Gastroesophageal sphincter (tissue), 3 donors: ENCODE measurements around the gene APMAP.

Experiments
- CTCF ChIP-seq, 4 experiments: fragments of 200-600 bp in 2 of 4; fragments of 450-650 bp in 2 of 4; sonication (generic) in 1 of 4; IDR thresholded peaks; one replicate each; pipeline ENCODE4 v1.5.1; 2017 to 2019; ENCODE audit warnings: antibody characterized with exemption in 4 of 4, mild to moderate bottlenecking in 2 of 4, moderate library complexity in 2 of 4
- POLR2A ChIP-seq, 2 donors: fragments of 450-650 bp; IDR thresholded peaks; one replicate each; pipeline ENCODE4 v1.6.1; 2017; ENCODE audit warnings: antibody characterized with exemption in 2 of 2, mild to moderate bottlenecking in 2 of 2, moderate library complexity in 1 of 2
- POLR2AphosphoS5 ChIP-seq: sonication (generic); formaldehyde crosslinking; IDR thresholded peaks from one replicate; pipeline ENCODE4 v1.6.1; 2017; ENCODE audit warnings: antibody characterized with exemption

- TF ChIP-seq CTCF (IDR thresholded peaks at IDR 0.05) (no peak), POLR2A (IDR thresholded peaks at IDR 0.05) (no peak), POLR2AphosphoS5 (no peak)
Measured at GRCh38 chr20:24918579-24919566, 73.7 kb downstream of the APMAP start.
